GM19099 (cell line): ENCODE measurements around the gene SMAD9.

Experiments
- POLR2A ChIP-seq: IDR thresholded peaks from 3 replicates; pipeline ENCODE4 v1.6.1; 2011; ENCODE audit warnings: low read depth; ENCODE audit not compliant: insufficient read length; ENCODE audit errors: extremely low read depth

Gene SMAD9

GRCh38 chr13:36817996-36818803, 101.8 kb downstream of the SMAD9 start:
- no peak for TF ChIP-seq POLR2A

- no peak for TF ChIP-seq POLR2A
These were observed 105.0 kb downstream of the SMAD9 start for GRCh38 chr13:36815062-36815461.

- TF ChIP-seq POLR2A = no peak
These were observed 105.6 kb downstream of the SMAD9 start for GRCh38 chr13:36814465-36814864.

- TF ChIP-seq POLR2A = no peak
These were observed 106.8 kb downstream of the SMAD9 start for GRCh38 chr13:36813225-36813624.

- no peak for TF ChIP-seq POLR2A
These were observed 112.4 kb downstream of the SMAD9 start for GRCh38 chr13:36807616-36808015.

- no peak for TF ChIP-seq POLR2A
These were observed 113.9 kb downstream of the SMAD9 start for GRCh38 chr13:36806102-36806501.

- no peak for TF ChIP-seq POLR2A
These were observed 115.5 kb downstream of the SMAD9 start for GRCh38 chr13:36804588-36804987.

GRCh38 chr13:36801035-36801434, 119.0 kb downstream of the SMAD9 start:
- TF ChIP-seq POLR2A = no peak

GRCh38 chr13:36796052-36796451, 124.0 kb downstream of the SMAD9 start:
- TF ChIP-seq POLR2A = no peak

- TF ChIP-seq POLR2A = no peak
These were observed 124.6 kb downstream of the SMAD9 start for GRCh38 chr13:36795463-36795862.
